GDM1 (cell line): ENCODE results near the gene CMIP.

Experiments used
- DNase-seq: peaks from one replicate; lab custom pipeline; 2025; lab: John Stamatoyannopoulos, UW

Gene CMIP

DNA sequence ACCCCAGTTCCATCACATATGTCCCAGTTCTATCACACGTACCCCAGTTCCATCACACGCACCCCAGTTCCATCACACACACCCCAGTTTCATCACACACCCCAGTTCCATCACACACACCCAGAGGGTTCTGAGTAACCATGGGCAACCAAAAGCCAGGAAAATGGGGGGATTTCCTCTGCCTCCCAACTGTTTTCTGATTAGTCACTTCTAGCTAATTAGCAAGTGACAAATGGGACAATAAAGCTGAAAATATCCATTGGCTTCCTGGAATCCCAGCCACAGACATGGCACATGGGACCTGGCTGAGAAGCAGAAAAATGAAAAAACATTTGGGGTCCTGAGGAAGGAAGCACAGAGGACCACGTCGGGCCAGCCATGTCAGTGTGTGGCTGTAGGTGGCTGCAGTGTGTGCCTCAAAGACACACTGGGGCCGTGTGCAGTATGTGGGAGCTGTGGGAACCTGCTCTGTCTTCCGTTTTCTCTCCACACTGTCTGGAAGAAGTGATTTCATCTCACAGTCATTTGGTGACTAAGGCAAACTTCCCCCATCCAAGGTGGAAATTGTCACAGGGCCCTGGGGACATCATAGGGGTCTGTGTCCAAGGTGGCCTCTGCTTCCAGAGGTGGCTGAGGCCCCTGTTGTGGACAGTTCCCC is 106.7 kb downstream of the CMIP start:
- DNase-seq = peak; percentile 29

DNA sequence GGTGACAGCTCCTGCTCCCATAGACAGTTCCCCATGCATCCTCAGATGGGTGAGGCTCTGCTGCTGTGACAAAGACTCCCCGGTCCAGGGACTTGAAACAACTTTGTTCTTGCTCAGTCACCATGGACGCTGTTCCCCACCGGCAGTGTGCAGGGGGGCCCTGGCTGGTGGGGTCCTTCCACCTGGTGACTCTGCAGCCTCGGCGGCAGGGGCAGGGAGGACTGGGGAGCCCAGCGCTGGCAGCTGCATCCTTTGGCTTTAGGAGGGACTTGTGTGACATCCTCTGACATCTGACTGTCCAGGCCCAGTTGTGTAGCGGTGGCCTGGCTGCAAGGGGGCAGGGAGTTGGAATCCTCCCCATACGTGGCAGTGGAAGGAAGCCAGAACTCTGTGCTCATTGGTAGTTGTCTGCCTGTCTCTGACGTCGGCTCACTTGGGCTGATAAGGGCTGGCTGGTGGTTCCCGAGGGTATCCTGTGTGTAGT is 107.3 kb downstream of the CMIP start:
- DNase-seq = no peak

DNA sequence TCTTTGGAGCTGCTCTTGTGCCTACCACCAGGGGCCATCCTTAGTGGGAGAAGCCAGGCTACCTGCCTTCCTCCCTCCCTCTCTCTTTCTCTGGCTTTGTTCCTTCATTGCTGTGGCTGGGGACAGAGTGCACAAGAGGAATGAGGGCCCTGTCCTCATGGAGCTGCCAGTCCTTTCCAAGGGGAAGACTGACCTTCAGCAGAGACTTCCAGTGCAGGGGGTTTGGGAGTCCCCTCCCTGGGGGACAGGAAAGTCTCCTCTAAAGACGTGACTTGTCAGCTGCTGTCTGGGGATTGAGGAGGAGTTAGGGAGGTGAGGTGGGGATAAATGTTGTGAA is 108.1 kb downstream of the CMIP start:
- no peak for DNase-seq

DNA sequence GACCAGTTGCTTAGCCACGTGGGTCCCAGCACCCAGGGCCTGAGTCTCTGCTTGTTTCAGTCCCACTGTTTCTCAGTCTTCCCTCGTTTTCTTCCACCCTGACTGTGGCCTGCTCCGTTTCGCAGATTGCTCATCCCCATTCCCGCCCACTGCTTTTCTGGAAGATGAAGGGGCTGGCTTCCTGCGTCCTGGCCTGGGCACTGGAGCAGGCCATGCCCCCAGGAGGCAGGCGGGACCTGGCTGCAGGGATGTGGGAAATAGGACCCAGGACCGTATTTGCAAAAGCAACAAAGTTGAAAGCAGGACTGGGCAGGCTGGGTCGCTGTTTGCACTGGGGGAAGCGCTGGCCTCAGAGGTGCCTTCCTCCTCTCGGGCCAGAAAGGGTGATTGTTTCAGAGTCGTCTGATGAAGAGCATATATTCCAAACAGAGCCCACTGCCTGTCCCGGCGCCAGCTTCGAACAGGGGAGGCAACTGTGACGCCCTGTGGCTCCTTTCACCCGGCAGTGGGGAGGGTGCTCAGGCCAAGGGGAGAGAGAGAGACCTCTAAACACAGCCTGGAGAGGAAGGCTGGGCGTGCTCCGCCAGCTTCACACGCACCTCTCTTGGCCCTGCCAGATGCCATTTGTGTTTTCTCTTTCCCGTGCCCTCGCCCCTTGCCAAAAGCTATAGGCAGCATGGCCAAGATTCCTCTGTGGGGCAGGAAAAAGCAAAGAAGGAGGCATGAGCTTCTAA is 108.6 kb downstream of the CMIP start:
- no peak for DNase-seq

DNA sequence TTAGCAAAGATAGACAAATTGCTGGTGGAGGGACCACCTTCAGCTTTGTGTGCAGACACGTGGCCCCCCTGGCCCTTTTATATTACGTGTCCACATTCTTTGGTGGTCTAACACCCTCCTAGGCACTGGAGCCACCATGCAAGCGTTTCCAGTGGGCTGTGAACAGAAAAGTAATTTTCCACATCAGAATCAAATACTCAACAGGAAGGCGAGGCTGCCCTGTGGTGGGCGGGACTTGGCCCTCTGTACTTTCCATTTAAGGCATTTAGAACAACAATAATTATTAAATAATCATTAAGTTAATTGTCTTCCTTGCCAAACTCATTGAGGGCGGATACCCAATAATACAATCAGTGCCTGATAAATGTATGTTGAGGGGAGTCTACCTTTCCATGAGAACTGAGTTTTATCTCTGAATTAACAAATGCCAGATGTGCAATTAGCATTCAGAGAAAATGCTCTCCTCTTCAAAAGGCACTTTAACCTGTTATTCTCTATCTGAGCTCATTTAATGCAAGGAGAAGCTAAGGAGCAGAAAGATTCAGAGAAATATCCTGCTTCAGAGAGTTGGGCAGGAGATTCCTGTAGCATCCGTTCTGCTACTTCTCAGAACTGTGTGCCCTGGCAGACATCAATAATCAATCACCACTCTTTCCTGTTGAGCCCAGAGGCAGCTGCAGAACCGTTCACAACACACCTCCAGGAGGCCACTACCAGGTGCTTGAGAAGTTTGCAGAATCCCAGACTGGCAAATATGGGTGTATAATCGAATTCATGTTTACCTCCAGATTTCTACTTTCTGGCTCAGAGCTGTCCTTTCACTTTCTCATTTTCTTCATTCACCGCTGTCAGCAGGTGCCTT is 109.4 kb downstream of the CMIP start:
- no peak for DNase-seq

DNA sequence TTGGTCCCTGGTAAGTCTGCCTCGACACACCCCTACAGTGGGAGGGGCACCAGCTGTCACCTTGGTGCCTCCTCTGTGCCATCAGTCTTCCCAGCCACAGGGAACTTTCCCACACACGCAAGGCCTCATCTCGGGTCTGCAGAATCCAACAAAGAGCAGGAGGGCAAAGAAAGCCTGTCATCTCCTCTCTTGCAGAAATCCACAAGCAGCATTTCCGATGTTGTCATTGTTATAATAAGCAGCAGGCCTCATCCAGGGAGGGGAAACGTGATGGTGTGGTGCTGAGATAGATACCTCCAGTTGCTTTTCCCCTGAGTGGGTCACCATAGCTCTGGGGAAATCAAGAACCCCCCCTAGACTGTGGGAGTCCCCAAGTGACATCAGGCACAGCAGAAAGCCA is 110.4 kb downstream of the CMIP start:
- no peak for DNase-seq

DNA sequence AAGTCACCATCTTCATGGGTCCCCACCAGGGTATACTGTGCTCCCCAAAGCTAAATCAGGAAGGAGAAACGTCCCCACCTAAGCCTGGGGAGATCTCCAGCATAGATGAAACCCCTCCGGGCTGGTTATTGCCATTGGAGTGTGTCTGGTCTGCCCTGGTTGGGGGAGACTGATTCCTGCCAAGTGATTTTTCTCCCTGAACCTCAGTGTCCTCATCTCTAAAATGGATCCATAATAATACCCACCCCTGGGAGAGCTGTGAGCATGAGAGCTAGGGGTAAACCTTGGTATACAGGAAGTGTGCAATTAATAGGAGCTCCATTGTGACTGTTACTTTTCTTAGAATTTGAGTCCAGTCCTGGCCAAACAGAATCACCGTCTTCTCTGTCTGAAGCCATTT is 111.1 kb downstream of the CMIP start:
- DNase-seq = no peak

DNA sequence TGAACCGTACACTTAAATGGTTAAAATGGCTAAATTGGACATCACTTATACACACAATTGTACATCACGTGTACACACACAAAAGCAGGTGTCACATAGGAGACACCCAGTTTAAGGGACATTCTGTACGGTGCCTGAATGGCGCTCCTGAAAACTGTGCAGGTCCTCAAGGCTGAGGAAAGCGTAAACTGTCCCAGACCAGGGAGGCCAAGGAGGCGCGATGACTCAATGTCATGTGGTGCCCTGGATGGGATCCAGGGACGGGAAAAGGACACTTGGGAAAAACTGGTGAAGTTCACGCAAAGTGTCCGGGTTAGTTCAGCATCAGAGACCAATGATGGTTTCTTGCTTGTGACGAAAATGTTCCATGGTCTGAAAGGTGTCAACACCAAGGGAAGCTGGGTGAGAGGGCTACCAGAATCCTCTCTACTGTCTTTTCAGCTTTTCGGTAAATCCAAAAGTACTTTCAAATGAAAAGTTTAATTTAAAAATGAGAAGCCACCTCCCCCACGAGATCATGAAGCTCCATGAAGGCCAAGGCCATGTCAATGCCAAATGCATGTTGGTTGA is 112.2 kb downstream of the CMIP start:
- no peak for DNase-seq

DNA sequence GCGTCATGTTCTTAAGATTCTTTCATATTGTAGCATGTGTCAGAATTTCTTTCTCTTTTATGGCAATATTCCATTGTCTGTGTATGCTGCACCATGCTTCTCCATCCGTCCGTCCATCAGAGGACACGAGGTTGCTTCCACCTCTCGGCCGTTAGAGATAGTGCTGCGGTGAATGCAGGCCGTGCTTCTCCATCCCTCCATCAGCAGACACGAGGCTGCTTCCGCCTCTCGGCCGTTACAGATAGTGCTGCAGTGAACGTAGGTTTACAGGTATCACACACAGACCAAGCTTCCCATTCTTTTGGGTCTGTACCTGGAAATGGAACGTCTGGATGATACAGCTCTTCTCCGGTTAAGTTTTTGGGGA is 113.5 kb downstream of the CMIP start:
- DNase-seq = no peak

DNA sequence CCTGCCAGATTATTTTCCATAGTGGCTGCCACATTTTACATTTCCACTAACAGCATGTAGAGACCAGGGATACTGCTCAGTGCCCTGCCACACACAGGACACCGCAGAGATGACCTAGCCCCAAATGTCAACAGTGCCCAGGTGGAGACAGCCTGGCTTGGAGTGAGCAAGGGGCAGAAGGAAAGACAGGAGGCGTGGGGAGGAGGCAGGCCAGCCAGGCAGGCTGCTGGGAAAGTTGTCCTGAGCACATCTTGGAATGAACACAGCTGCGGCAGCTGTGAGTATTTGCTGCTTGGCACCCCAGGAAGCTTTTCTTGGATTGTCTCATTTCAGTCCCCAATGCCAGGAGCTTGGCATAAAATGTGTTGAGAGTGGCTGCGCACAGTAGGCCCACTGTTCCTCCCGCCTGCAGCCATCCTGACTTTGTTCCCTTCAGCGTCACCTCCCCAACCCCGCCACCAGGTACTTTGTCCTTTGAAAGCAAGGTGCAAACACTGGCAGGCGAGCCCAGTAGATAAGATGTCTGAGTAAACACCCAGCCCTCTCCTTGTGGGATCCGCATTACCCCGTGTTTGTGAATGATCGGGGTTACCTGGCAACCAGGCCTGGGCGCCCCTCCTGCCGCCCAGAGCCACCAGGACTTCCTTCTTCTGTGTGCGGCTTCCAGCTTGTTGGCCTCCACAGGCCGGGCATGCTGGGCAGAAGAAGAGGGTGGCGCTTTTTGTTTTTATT is 114.0 kb downstream of the CMIP start:
- DNase-seq = no peak

DNA sequence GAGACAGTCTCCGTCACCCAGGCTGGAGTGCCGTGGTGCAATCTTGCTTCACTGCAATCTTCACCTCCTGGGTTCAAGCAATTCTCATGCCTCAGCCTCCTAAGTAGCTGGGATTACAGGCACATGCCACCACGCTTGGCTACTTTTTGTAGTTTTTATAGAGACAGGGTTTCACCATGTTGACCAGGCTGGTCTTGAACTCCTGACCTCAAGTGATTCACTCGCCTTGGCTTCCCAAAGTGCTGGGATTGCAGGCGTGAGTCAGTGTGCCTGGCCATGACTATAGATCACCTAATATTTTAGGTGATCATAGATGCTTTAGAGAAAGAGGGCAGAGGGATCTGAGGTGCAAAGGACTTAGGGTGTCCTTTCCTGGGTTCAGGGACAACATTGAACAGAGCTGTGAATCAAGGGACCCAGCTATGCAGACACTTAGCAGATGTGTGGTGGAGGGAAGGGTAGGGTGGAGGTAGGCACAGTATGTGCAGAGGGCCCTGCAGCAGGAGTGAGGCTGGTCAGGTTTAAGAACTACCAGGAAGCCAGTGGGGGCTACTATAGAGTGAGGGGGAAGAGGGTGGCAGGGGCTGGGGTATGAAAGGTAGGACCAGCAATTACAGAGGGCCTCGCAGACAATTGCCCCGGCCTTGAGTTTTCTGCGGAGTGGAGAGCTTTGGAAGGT is 116.5 kb downstream of the CMIP start:
- no peak for DNase-seq

DNA sequence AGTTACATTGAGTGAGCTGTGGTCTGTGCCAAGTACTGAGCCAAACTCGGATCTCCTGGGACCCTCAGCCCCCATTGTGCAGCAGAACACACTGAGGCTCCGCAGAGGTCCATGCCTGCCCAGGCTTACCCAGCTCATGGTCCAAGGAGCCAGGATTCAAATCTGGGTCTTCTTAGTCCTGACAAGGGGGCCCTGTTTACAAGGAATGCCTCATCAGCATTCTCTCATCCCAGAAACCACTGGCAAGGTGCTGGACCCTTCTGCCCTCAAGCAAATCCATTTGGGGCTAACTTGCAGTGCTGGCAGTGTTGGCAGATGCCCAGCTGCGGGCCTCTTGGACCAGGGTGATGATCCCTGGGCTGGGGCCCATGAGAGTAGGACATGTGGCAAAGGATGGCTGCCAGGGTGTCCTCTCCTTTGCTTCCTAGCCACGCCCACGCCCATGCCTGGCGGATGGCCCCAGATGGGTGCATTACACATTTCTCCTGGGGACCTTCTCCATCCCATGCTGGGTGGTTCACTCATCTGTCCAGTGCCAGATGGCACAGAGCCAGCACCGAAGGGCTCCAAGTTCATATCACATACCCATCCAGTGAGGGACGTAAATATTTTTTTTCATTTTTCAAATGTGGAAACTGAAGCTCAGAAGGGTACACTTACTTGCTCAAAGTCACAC is 117.7 kb downstream of the CMIP start:
- DNase-seq = no peak

DNA sequence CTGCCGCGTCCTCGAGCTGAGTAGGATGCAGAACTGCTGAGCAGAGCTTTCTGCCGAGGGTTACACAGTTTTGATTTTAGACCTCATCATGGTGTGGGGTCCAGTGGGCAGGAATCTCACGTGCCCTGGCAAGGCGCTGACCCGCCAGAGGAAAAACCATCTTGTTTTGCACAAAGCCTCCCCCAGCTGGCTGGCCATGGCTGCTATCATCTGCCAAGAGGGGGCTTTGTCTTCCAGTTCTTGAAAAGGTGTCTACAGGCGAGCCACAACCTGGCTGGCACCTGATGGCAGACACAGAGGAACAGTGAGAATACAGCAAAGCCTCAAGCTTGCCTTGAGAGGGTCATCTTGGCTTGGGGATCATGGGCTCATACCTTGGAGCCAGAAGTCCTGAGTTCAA is 118.3 kb downstream of the CMIP start:
- DNase-seq = no peak

DNA sequence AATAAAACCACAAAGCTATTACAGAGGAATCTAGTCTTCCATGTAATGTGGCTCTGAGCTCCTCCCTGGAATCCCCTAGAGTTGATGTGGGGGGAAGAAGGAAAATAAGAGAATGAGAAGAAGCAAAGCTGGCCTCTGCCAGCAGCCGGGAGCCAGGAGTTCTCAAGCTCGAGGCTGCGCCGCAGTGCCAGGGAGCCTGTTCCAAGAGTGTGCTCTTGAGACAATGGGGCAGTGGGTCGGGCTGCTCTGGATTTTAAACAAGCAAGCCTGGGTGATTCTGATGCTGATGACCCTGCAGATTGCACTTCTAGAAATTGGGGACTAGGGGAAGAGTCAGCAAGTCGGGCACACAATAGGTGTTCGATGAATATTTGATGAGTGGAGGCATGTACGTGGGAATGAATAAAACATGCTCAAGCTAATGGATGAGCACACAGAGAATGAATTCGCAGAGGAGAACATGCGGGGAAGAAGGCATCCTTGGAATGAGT is 119.9 kb downstream of the CMIP start:
- no peak for DNase-seq

DNA sequence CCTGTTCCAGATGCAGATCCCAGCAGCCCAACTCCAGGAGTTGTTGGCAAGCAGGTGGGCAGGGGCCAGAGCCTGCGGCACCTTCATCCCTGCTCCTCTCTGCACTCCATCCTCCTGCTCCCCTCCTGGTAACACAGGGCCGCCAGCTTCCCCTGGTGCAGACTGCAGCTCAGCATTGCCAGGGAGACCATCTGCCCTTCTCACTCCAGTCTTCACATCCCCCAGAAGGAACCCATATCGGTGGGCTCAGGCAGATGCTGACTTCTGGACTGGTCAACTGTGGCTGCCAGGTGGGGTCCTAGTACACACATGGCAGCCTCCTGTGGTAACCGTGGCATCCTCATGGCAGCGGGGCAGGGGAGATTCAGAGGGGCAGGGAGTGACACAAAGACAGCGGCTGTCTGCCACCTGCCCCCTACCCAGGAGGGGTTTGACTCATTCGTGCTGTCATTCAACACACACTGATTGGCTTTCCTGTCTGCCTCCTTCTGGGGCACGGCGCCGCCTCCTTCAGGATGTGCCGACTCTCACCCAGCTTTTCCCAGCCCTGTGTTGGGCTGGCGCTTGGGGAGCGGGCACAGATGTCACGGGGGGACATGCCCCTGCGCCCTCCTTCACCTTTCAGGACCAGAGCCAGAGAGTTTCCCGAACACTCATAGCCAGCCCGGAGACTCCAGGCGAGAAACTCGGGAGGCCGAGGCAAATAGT is 120.9 kb downstream of the CMIP start:
- DNase-seq = no peak

DNA sequence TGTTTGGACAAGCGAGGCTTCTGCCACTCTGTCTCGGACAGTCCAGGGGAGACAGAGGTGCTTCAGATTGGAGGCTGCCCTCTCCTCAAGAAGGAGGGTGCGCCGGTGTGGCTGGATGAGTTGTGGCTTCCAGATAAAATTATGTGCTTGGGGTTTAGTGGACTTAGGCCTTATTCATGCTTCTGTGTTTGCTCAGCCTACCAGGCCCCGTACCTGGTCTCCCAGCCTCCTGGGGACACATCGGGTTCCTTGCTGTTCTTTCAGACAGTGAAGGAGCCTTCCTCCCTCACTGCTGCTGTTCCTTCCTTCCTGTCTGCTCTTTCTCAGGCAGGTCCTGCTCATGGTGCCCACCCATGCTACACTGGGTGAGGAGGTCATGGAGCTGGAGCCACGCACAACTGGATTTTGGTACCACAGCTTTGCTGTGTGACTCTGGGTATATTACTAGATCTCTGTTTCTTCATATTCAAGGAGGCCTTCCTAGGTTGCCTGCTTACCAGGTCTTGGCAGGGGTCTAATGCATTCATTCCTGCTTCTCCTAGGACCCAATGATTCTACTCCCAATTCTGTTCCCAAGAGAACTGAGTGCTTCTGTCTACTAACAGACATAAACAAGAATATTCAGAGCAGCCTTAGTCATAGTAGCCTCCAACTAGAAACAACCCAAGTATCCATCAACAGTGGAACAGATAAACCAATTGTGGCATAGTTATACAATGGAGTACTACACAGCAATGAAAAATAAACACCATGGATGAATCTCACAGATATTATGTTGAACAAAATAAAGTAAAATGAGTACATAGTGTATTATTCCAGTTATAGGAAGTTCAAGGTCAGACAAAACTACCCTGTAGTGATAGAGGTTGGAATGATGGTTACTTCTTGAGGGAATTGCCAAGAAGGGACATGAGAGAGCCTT is 121.7 kb downstream of the CMIP start:
- DNase-seq = no peak

DNA sequence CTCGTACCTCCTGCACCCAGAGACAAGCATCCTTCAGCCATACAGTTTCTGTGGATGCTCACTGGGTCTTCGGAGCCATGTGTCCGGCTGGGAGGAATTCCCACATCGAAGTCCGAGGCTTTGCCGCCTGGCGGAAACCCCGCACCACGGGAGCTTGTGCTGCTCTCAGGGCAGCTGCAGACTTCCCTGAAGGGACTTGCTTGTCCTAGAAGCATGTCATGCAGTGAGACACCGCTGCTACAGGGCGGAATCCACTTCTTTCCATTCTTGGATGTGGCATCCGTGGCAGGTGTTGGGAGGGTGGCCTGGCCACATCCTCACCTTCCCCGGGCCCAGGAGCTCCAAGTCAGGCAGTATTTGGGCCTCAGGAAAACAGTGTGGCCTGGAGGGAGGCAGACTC is 122.5 kb downstream of the CMIP start:
- no peak for DNase-seq

DNA sequence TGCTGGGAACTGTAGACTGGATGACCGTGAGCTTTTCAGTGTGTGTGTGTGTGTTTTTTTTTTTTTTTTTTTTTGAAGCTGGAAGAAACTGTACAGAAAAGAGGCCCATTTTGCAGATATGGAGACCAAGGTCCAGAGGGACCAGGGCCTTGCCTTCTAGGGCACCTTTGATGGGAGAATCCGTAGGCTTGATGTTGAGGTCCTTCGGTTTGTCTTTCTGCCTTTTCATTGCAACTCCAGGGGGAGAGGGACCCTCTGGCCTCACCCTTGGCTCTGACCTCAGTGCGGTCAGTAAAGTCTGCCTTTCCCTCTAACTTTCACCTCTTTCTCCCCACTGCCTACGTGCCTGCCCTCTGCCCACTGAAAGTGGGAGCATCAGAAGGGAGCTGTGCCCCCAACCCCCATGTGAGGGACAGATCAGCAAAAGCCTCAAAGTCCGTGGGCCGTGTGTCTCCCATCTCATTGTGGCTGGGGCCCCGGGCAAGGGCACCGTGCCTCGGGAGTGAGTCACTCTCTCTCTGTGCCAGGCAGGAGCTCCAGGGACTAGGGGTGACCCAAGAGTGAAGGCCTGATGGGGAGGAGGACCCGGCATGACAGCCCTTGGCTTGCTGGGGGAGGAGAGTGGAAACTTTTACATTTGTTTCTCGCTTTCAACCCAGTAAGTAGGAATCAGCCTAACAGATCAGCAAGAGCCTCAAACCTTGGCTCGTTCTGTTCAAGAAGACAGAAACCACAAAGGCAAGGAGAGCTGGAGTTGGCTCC is 123.6 kb downstream of the CMIP start:
- DNase-seq = no peak
